K562 (cell line): ENCODE data around the gene TCP10L. TPM values are rescaled to one million over a fixed set of nuclear protein-coding genes. Genes with fewer than 3 reads are reported as not detected.
A peak's percentile ranks its signal among the peaks of the same experiment; 100 is the strongest.

Experiments used
- ARHGAP35 ChIP-seq: fragments of 450-650 bp; IDR thresholded peaks from 2 replicates; pipeline ENCODE4 v1.6.1; 2018; ENCODE audit not compliant: partially characterized antibody
- ARID3A ChIP-seq: IDR thresholded peaks from 2 replicates; pipeline ENCODE4 v1.6.1; 2012; ENCODE audit warnings: low read depth, low read length, improper control_type of control experiment, borderline replicate concordance
- BHLHE40 ChIP-seq: IDR thresholded peaks from 2 replicates; pipeline ENCODE4 v1.6.1; 2011; ENCODE audit warnings: low read length, improper control_type of control experiment
- EGR1 ChIP-seq: fragments of 450-650 bp; conservative IDR thresholded peaks from 2 replicates; pipeline ENCODE4 v1.6.1; 2017; ENCODE audit warnings: mild to moderate bottlenecking
- HLTF ChIP-seq: fragments of 450-650 bp; IDR thresholded peaks from 2 replicates; pipeline ENCODE4 v1.6.1; 2016
- MLX ChIP-seq, 2 experiments: fragments of 450-650 bp in 1 of 2; sonication (generic) in 1 of 2; formaldehyde crosslinking; conservative IDR thresholded peaks; 2 replicates each; pipeline versions ENCODE4 v1.4.0 to v1.8.1; 2020 to 2022; ENCODE audit warnings: mild to moderate bottlenecking in 1 of 2, missing genetic modification reagents in 1 of 2
- MXI1 ChIP-seq: IDR thresholded peaks from 2 replicates; pipeline ENCODE4 v1.6.1; 2011; ENCODE audit warnings: low read depth, mild to moderate bottlenecking, improper control_type of control experiment, low read length
- NFXL1 ChIP-seq: fragments of 450-650 bp; formaldehyde crosslinking; IDR thresholded peaks from 2 replicates; pipeline ENCODE4 v1.4.0; 2021; ENCODE audit warnings: mild to moderate bottlenecking
- RB1 ChIP-seq: fragments of 450-650 bp; IDR thresholded peaks from 2 replicates; pipeline ENCODE4 v1.6.1; 2017; ENCODE audit warnings: low read depth, mild to moderate bottlenecking
- SMAD4 ChIP-seq: fragments of 250-450 bp; sonication (Bioruptor Pico); conservative IDR thresholded peaks from 2 replicates; pipeline ENCODE4 v1.8.0; 2021; ENCODE audit warnings: inconsistent platforms, mild to moderate bottlenecking, moderate library complexity
- SRSF3 ChIP-seq: fragments of 200-400 bp; formaldehyde crosslinking; IDR thresholded peaks from 2 replicates; pipeline ENCODE4 v1.6.1; 2016; ENCODE audit warnings: mild to moderate bottlenecking, low read length, moderate library complexity; ENCODE audit not compliant: insufficient read depth
- TAF9B ChIP-seq: fragments of 450-650 bp; IDR thresholded peaks from 2 replicates; pipeline ENCODE4 v1.6.1; 2018; ENCODE audit warnings: mild to moderate bottlenecking; ENCODE audit not compliant: partially characterized antibody
- TEAD4 ChIP-seq, 2 experiments: sonication (generic) in 1 of 2; formaldehyde crosslinking in 1 of 2; IDR thresholded peaks; 2 replicates each; pipeline versions ENCODE4 v1.6.1 to v1.8.0; 2012 to 2022; ENCODE audit warnings: borderline replicate concordance in 1 of 2, inconsistent platforms in 1 of 2, low read length in 1 of 2, mild to moderate bottlenecking in 1 of 2, missing genetic modification reagents in 1 of 2
- YBX1 ChIP-seq: fragments of 450-650 bp; IDR thresholded peaks from 2 replicates; pipeline ENCODE4 v1.7.1; 2016; ENCODE audit warnings: mild to moderate bottlenecking
- ZBTB7A ChIP-seq: IDR thresholded peaks from 2 replicates; pipeline ENCODE4 v1.6.1; 2011; ENCODE audit warnings: low read depth, mild to moderate bottlenecking, low read length, moderate library complexity, borderline replicate concordance; ENCODE audit not compliant: control insufficient read depth
- ZNF143 ChIP-seq: sonication (generic); formaldehyde crosslinking; IDR thresholded peaks from 2 replicates; pipeline ENCODE4 v1.9.0; 2022; ENCODE audit warnings: mild to moderate bottlenecking, missing genetic modification reagents
- ZNF324 ChIP-seq: fragments of 250-450 bp; sonication (Bioruptor Pico); IDR thresholded peaks from 2 replicates; pipeline ENCODE4 v1.4.0; 2020; ENCODE audit warnings: mild to moderate bottlenecking
- polyA plus RNA-seq, 8 experiments: library from polyadenylated mRNA; depleted of rRNA in 4 of 8; stranded (reverse) in 5 of 8; unstranded in 3 of 8; fragments of >200 nt; fragmentation: Nextera tagmentation in 2 of 8; fragmentation: Illumina TruSeq in 1 of 8; extraction: Ambion mirVana in 2 of 8; extraction: Trizol in 1 of 8; gene quantifications; 2 replicates each; pipeline versions ENCODE4 v1.2.1 to v1.2.3, GENCODE V29; 2011 to 2014; ENCODE audit warnings: inconsistent platforms in 1 of 8, missing spikeins in 1 of 8
- total RNA-seq, 7 experiments: library from RNA; depleted of rRNA in 6 of 7; stranded (reverse); fragments of >200 nt in 6 of 7; fragmentation: Illumina TruSeq in 2 of 7; extraction: Trizol in 2 of 7; gene quantifications; 2 replicates each; pipeline versions ENCODE4 v1.2.1 to v1.2.3, GENCODE V29; 2011 to 2021; ENCODE audit warnings: low replicate concordance in 1 of 7
- TF ChIP-seq, protein P1 (sequence below): fragments of 450-650 bp; formaldehyde crosslinking; IDR thresholded peaks from 2 replicates; pipeline ENCODE4 v1.4.0; 2022; ENCODE audit warnings: missing genetic modification characterization
- TF ChIP-seq, protein P2 (sequence below): fragments of 250-450 bp; sonication (Bioruptor Pico); IDR thresholded peaks from 2 replicates; pipeline ENCODE4 v1.5.0; 2021
- TF ChIP-seq, protein P3 (sequence below): fragments of 450-650 bp; formaldehyde crosslinking; conservative IDR thresholded peaks from 2 replicates; pipeline ENCODE4 v1.4.0; 2022; ENCODE audit warnings: mild to moderate bottlenecking, missing genetic modification characterization

The TCP10L gene
- total and polyA plus RNA-seq, 9 of the 15 experiments (the other 6 are each of a cell fraction or from before 2014, with no cell fraction given), result 0.34 to 0.91 (median 0.56) TPM; not detected in 2

GRCh38 chr21:32569261-32570230 is 15.8 kb downstream of the TCP10L start (continued):
- TF ChIP-seq ARID3A (no peak), TEAD4 (IDR thresholded peaks at IDR 0.05; ENCODE audit: low read length) (no peak), TEAD4 (CRISPR knock-in tag; IDR thresholded peaks at IDR 0.05; ENCODE audit: borderline replicate concordance) (no peak), MLX (CRISPR knock-in tag; conservative IDR thresholded peaks at IDR 0.05) (no peak), TAF9B (no peak), RB1 (peak; percentile 72), ZNF324 (CRISPR knock-in tag) (no peak), EGR1 (peak; percentile 50), SMAD4 (peak; percentile 63; the same call in 1 of the 2 replicates), ARHGAP35 (no peak), SRSF3 (no peak), MXI1 (0 out of 2 replicates have a peak, but pooled peaks have one; percentile 17), HLTF (no peak), ZNF143 (CRISPR knock-in tag) (peak; percentile 13; the same call in 1 of the 2 replicates), NFXL1 (no peak; the same call in 1 of the 2 replicates), ZBTB7A (no peak), BHLHE40 (peak; percentile 89), YBX1 (no peak)
- TF ChIP-seq, protein P1, sequence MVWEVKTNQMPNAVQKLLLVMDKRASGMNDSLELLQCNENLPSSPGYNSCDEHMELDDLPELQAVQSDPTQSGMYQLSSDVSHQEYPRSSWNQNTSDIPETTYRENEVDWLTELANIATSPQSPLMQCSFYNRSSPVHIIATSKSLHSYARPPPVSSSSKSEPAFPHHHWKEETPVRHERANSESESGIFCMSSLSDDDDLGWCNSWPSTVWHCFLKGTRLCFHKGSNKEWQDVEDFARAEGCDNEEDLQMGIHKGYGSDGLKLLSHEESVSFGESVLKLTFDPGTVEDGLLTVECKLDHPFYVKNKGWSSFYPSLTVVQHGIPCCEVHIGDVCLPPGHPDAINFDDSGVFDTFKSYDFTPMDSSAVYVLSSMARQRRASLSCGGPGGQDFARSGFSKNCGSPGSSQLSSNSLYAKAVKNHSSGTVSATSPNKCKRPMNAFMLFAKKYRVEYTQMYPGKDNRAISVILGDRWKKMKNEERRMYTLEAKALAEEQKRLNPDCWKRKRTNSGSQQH (CRISPR knock-in tag), result no peak
- TF ChIP-seq, protein P2, sequence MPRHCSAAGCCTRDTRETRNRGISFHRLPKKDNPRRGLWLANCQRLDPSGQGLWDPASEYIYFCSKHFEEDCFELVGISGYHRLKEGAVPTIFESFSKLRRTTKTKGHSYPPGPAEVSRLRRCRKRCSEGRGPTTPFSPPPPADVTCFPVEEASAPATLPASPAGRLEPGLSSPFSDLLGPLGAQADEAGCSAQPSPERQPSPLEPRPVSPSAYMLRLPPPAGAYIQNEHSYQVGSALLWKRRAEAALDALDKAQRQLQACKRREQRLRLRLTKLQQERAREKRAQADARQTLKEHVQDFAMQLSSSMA, result no peak
- TF ChIP-seq, protein P3, sequence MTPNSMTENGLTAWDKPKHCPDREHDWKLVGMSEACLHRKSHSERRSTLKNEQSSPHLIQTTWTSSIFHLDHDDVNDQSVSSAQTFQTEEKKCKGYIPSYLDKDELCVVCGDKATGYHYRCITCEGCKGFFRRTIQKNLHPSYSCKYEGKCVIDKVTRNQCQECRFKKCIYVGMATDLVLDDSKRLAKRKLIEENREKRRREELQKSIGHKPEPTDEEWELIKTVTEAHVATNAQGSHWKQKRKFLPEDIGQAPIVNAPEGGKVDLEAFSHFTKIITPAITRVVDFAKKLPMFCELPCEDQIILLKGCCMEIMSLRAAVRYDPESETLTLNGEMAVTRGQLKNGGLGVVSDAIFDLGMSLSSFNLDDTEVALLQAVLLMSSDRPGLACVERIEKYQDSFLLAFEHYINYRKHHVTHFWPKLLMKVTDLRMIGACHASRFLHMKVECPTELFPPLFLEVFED, result no peak
